ENCODE results near the gene C1QTNF1.
"Not testable (repeated sequence)": the region's sequence is repeated elsewhere in the genome, so short reads cannot be mapped to it uniquely, and the experiment has no call there.

The C1QTNF1 gene

GRCh38 chr17:79062691-79063090, 38.7 kb downstream of the C1QTNF1 start:
- DNase-seq, result no peak

- no peak for DNase-seq
Observed at GRCh38 chr17:79064026-79064425, 40.1 kb downstream of the C1QTNF1 start.

- peak; percentile 62 for DNase-seq
Observed at GRCh38 chr17:79065105-79065670, 41.2 kb downstream of the C1QTNF1 start.

- no peak for DNase-seq
Observed at GRCh38 chr17:79066963-79067362, 43.0 kb downstream of the C1QTNF1 start.

- no peak for DNase-seq
Observed at GRCh38 chr17:79070266-79070880, 46.4 kb downstream of the C1QTNF1 start.

GRCh38 chr17:79071161-79071740, 47.3 kb downstream of the C1QTNF1 start:
- no peak for DNase-seq

GRCh38 chr17:79072544-79072943, 48.6 kb downstream of the C1QTNF1 start:
- DNase-seq, result no peak

GRCh38 chr17:79073016-79073705, 49.2 kb downstream of the C1QTNF1 start:
- DNase-seq, result no peak

- no peak for DNase-seq
Observed at GRCh38 chr17:79073706-79074088, 49.7 kb downstream of the C1QTNF1 start.

- not testable (repeated sequence) for DNase-seq
Observed at GRCh38 chr17:79074121-79074648, 50.2 kb downstream of the C1QTNF1 start.

- peak; percentile 96 for DNase-seq
Observed at GRCh38 chr17:79074649-79075445, 50.9 kb downstream of the C1QTNF1 start, which contains the start of gene ENGASE. TSS of gene ENGASE (plus strand) at chr17:79074824. CDS start at chr17:79074945, 121 bp downstream.

- peak; percentile 28 for DNase-seq
Observed at GRCh38 chr17:79075446-79075750, 51.4 kb downstream of the C1QTNF1 start.

GRCh38 chr17:79075861-79076406, 52.0 kb downstream of the C1QTNF1 start:
- DNase-seq, result no peak

- DNase-seq, result no peak
Observed at GRCh38 chr17:79077587-79077986, 53.6 kb downstream of the C1QTNF1 start.

GRCh38 chr17:79078476-79079190, 54.7 kb downstream of the C1QTNF1 start:
- no peak for DNase-seq

GRCh38 chr17:79079421-79080200, 55.6 kb downstream of the C1QTNF1 start:
- no peak for DNase-seq

- DNase-seq, result no peak
Observed at GRCh38 chr17:79080349-79080748, 56.4 kb downstream of the C1QTNF1 start.

- DNase-seq, result no peak
Observed at GRCh38 chr17:79080761-79081290, 56.9 kb downstream of the C1QTNF1 start.

- DNase-seq, result no peak
Observed at GRCh38 chr17:79081571-79082276, 57.8 kb downstream of the C1QTNF1 start.

All from activated CD4-positive, alpha-beta T cell treated with anti-CD3 and anti-CD28 coated beads, Interleukin-2, Interleukin-6, amounts not matched to agents 100 ng/mL and 50 ng/mL, durations not matched to agents 16 hours and 8 hours (primary cell).